Activated CD4-positive, alpha-beta T cell treated with anti-CD3 and anti-CD28 coated beads, Interleukin-2, Interleukin-6, amounts not matched to agents 100 ng/mL and 50 ng/mL, durations not matched to agents 16 hours and 8 hours (primary cell): ENCODE measurements around the gene GLRX5.

ENCODE experiments used
- DNase-seq: peaks from one replicate; pipeline ENCODE4 v3.0.0-alpha.2; 2020

The GLRX5 gene

GRCh38 chr14:95534299-95535225, at the start of gene GLRX5:
Gene GLRX5, plus strand, starts transcription at chr14:95535050. Its CDS starts 40 bp downstream, at chr14:95535090.
- peak; percentile 100 for DNase-seq

- DNase-seq, result no peak
Measured at GRCh38 chr14:95485222-95485819, 49.5 kb upstream of the GLRX5 start.

- no peak for DNase-seq
Measured at GRCh38 chr14:95486875-95487668, 47.8 kb upstream of the GLRX5 start.

GRCh38 chr14:95487669-95488084, 47.2 kb upstream of the GLRX5 start:
- no peak for DNase-seq

- DNase-seq, result no peak
Measured at GRCh38 chr14:95488376-95489213, 46.3 kb upstream of the GLRX5 start.

- no peak for DNase-seq
Measured at GRCh38 chr14:95489214-95490137, 45.4 kb upstream of the GLRX5 start.

- DNase-seq, result no peak
Measured at GRCh38 chr14:95490138-95490509, 44.7 kb upstream of the GLRX5 start.

- DNase-seq, result no peak
Measured at GRCh38 chr14:95490727-95491451, 44.0 kb upstream of the GLRX5 start.

GRCh38 chr14:95491936-95492608, 42.8 kb upstream of the GLRX5 start:
- no peak for DNase-seq

GRCh38 chr14:95493503-95493902, 41.3 kb upstream of the GLRX5 start:
- no peak for DNase-seq

- no peak for DNase-seq
Measured at GRCh38 chr14:95493976-95494375, 40.9 kb upstream of the GLRX5 start.

GRCh38 chr14:95494456-95494855, 40.4 kb upstream of the GLRX5 start:
- DNase-seq, result no peak

GRCh38 chr14:95495076-95495475, 39.8 kb upstream of the GLRX5 start:
- DNase-seq, result no peak

GRCh38 chr14:95495538-95496025, 39.3 kb upstream of the GLRX5 start:
- DNase-seq, result peak; percentile 76

GRCh38 chr14:95496111-95496681, 38.7 kb upstream of the GLRX5 start:
- peak; percentile 63 for DNase-seq

GRCh38 chr14:95496690-95497259, 38.1 kb upstream of the GLRX5 start:
- no peak for DNase-seq

- DNase-seq, result no peak
Measured at GRCh38 chr14:95497561-95498011, 37.3 kb upstream of the GLRX5 start.

- DNase-seq, result no peak
Measured at GRCh38 chr14:95498622-95499353, 36.1 kb upstream of the GLRX5 start.
